GM10266 (cell line): Measurements from ENCODE around the gene ZNF831.

ENCODE experiments used
- DNase-seq: peaks from one replicate; pipeline ENCODE4 v3.0.0; 2012; ENCODE audit errors: extremely low spot score
- CTCF ChIP-seq: IDR thresholded peaks from 2 replicates; pipeline ENCODE4 v1.5.1; 2012; ENCODE audit warnings: mild to moderate bottlenecking, low read depth; ENCODE audit not compliant: control insufficient read depth, insufficient read depth; ENCODE audit errors: missing control alignments

Gene ZNF831

GRCh38 chr20:59175002-59175401 is 11.4 kb downstream of the ZNF831 start:
- no peak for DNase-seq
- TF ChIP-seq CTCF, result no peak

- TF ChIP-seq CTCF, result no peak
Observed at GRCh38 chr20:59175861-59176260, 12.2 kb downstream of the ZNF831 start.

GRCh38 chr20:59176812-59177211 is 13.2 kb downstream of the ZNF831 start:
- DNase-seq, result no peak
- no peak for TF ChIP-seq CTCF

More at GRCh38 chr20:59175861-59176260, 12.2 kb downstream of the ZNF831 start:
- DNase-seq, result no peak

GRCh38 chr20:59177266-59178250 is 13.9 kb downstream of the ZNF831 start:
- TF ChIP-seq CTCF, result no peak
- no peak for DNase-seq

- TF ChIP-seq CTCF, result no peak
- no peak for DNase-seq
Observed at GRCh38 chr20:59178983-59179595, 15.5 kb downstream of the ZNF831 start.

GRCh38 chr20:59179988-59180387 is 16.4 kb downstream of the ZNF831 start:
- no peak for TF ChIP-seq CTCF

GRCh38 chr20:59181936-59182335 is 18.3 kb downstream of the ZNF831 start:
- no peak for TF ChIP-seq CTCF
- DNase-seq, result no peak

More at GRCh38 chr20:59179988-59180387, 16.4 kb downstream of the ZNF831 start:
- DNase-seq, result no peak
